Measurements from ENCODE around the gene DUSP10.

Gene DUSP10

GRCh38 chr1:221782970-221783369 is 41.1 kb upstream of the DUSP10 start:
- no peak for DNase-seq (ENCODE audit: low read depth, low spot score)
- TF ChIP-seq CTCF (IDR thresholded peaks at IDR 0.05; ENCODE audit: insufficient read depth, low read length, missing control alignments), result no peak
- no peak overlapping the region for H3K4me3 ChIP-seq (ENCODE audit: low read depth, low read length)
- ChIA-PET POLR2A (no interaction called here), CTCF (no interaction called here)

- no peak for DNase-seq (ENCODE audit: low read depth, low spot score)
- POLR2A ChIA-PET, result no interaction called here
Measured at GRCh38 chr1:221782477-221782876, 40.6 kb upstream of the DUSP10 start.

GRCh38 chr1:221781102-221781755 is 39.3 kb upstream of the DUSP10 start:
- ChIA-PET CTCF (no interaction called here), POLR2A (no interaction called here)

More at GRCh38 chr1:221782477-221782876, 40.6 kb upstream of the DUSP10 start:
- no peak overlapping the region for H3K4me3 ChIP-seq (ENCODE audit: low read depth, low read length)
- CTCF ChIA-PET, result no interaction called here
- no peak for TF ChIP-seq CTCF (IDR thresholded peaks at IDR 0.05; ENCODE audit: insufficient read depth, low read length, missing control alignments)

GRCh38 chr1:221780175-221780574 is 38.3 kb upstream of the DUSP10 start:
- ChIA-PET POLR2A (no interaction called here), CTCF (interaction anchor here (1.1 kb wide), 1 partner anchor 11 kb away, joined by 3 read pairs; no protein-coding TSS in a partner anchor)
- no peak for DNase-seq (ENCODE audit: low read depth, low spot score)
- H3K4me3 ChIP-seq (ENCODE audit: low read depth, low read length), result no peak overlapping the region
- TF ChIP-seq CTCF (IDR thresholded peaks at IDR 0.05; ENCODE audit: insufficient read depth, low read length, missing control alignments), result no peak

More at GRCh38 chr1:221781102-221781755, 39.3 kb upstream of the DUSP10 start:
- no peak for DNase-seq (ENCODE audit: low read depth, low spot score)
- TF ChIP-seq CTCF (IDR thresholded peaks at IDR 0.05; ENCODE audit: insufficient read depth, low read length, missing control alignments), result no peak
- H3K4me3 ChIP-seq (ENCODE audit: low read depth, low read length), result no peak overlapping the region

- ChIA-PET CTCF (interaction anchor here (1.1 kb wide), 1 partner anchor 11 kb away, joined by 3 read pairs; no protein-coding TSS in a partner anchor), POLR2A (no interaction called here)
- H3K4me3 ChIP-seq (ENCODE audit: low read depth, low read length), result no peak overlapping the region
- no peak for DNase-seq (ENCODE audit: low read depth, low spot score)
- TF ChIP-seq CTCF (IDR thresholded peaks at IDR 0.05; ENCODE audit: insufficient read depth, low read length, missing control alignments), result no peak
Measured at GRCh38 chr1:221779771-221780170, 37.9 kb upstream of the DUSP10 start.

- no peak for DNase-seq (ENCODE audit: low read depth, low spot score)
- no peak for TF ChIP-seq CTCF (IDR thresholded peaks at IDR 0.05; ENCODE audit: insufficient read depth, low read length, missing control alignments)
- POLR2A ChIA-PET, result no interaction called here
- CTCF ChIA-PET, result no interaction called here
- no peak overlapping the region for H3K4me3 ChIP-seq (ENCODE audit: low read depth, low read length)
Measured at GRCh38 chr1:221778535-221779142, 36.8 kb upstream of the DUSP10 start.
